OCI-LY1 (cell line): ENCODE data around the gene TRIM39.

Source experiments
- H2AFZ ChIP-seq: fragments of 200-600 bp; sonication (generic), shearing (Covaris generic); 2 replicates; pipeline ENCODE4 v1.6.0; 2014; ENCODE audit warnings: antibody characterized with exemption, mild to moderate bottlenecking, low read length
- H3F3A ChIP-seq: fragments of 200-600 bp; sonication (generic), shearing (Covaris generic); 2 replicates; pipeline ENCODE4 v1.6.0; 2014; ENCODE audit warnings: mild to moderate bottlenecking, antibody characterized with exemption, low read length, moderate library complexity; ENCODE audit not compliant: insufficient read depth
- H3K27ac ChIP-seq: fragments of 200-600 bp; sonication (generic); 2 replicates; pipeline ENCODE4 v1.5.1; 2014; ENCODE audit warnings: low read length, mixed run types, mild to moderate bottlenecking, low read depth; ENCODE audit not compliant: poor library complexity, severe bottlenecking
- H3K27me3 ChIP-seq: fragments of 200-600 bp; sonication (generic); 2 replicates; pipeline ENCODE4 v1.6.0; 2014; ENCODE audit warnings: antibody characterized with exemption, mild to moderate bottlenecking, low read length, moderate library complexity; ENCODE audit not compliant: insufficient read depth
- H3K36me3 ChIP-seq: fragments of 200-600 bp; sonication (generic); 2 replicates; pipeline ENCODE4 v1.6.1; 2014; ENCODE audit warnings: mild to moderate bottlenecking, antibody characterized with exemption, low read length, moderate library complexity, mixed read lengths; ENCODE audit not compliant: insufficient read depth
- H3K4me1 ChIP-seq: fragments of 200-600 bp; sonication (generic); 2 replicates; pipeline ENCODE4 v1.5.1; 2014; ENCODE audit warnings: mild to moderate bottlenecking, low read length, moderate library complexity; ENCODE audit not compliant: insufficient read depth, severe bottlenecking
- H3K4me2 ChIP-seq: fragments of 200-600 bp; sonication (generic), shearing (Covaris generic); 2 replicates; pipeline ENCODE4 v1.6.1; 2014; ENCODE audit warnings: low read length
- H3K4me3 ChIP-seq: fragments of 200-600 bp; sonication (generic); 2 replicates; pipeline ENCODE4 v1.5.1; 2014; ENCODE audit warnings: low read length, low read depth, mild to moderate bottlenecking, mixed read lengths; ENCODE audit not compliant: poor library complexity, severe bottlenecking
- H3K79me2 ChIP-seq: fragments of 200-600 bp; shearing (Covaris generic); 2 replicates; pipeline ENCODE4 v1.6.1; 2016; ENCODE audit warnings: mixed run types, low read length, mixed read lengths; ENCODE audit not compliant: insufficient read depth
- H3K9ac ChIP-seq: fragments of 200-600 bp; sonication (generic), shearing (Covaris generic); 2 replicates; pipeline ENCODE4 v1.6.1; 2014; ENCODE audit warnings: mild to moderate bottlenecking, low read length, mixed read lengths
- H3K9me2 ChIP-seq: fragments of 200-600 bp; sonication (generic), shearing (Covaris generic); 2 replicates; pipeline ENCODE4 v1.6.1; 2014; ENCODE audit warnings: low read depth, mild to moderate bottlenecking, low read length, mixed read lengths
- H3K9me3 ChIP-seq: fragments of 200-600 bp; shearing (Covaris generic); 2 replicates; pipeline ENCODE4 v1.6.1; 2014; ENCODE audit warnings: low read length, mixed read lengths
- H4K20me1 ChIP-seq: fragments of 200-600 bp; sonication (generic), shearing (Covaris generic); 2 replicates; pipeline ENCODE4 v1.6.0; 2016; ENCODE audit warnings: mild to moderate bottlenecking, low read length; ENCODE audit not compliant: insufficient read depth
- EZH2 ChIP-seq: fragments of 200-600 bp; sonication (generic), shearing (Covaris generic); IDR thresholded peaks from 2 replicates; pipeline ENCODE4 v1.8.0; 2017; ENCODE audit warnings: borderline replicate concordance, mixed run types, mild to moderate bottlenecking, antibody characterized with exemption, low read length, moderate library complexity, mixed read lengths
- TF ChIP-seq, protein P1 (sequence below): fragments of 200-600 bp; sonication (generic), shearing (Covaris generic); IDR thresholded peaks from 2 replicates; pipeline ENCODE4 v1.5.1; 2017; ENCODE audit warnings: mild to moderate bottlenecking, antibody characterized with exemption, low read length, moderate library complexity, mixed read lengths

TRIM39 gene

DNA sequence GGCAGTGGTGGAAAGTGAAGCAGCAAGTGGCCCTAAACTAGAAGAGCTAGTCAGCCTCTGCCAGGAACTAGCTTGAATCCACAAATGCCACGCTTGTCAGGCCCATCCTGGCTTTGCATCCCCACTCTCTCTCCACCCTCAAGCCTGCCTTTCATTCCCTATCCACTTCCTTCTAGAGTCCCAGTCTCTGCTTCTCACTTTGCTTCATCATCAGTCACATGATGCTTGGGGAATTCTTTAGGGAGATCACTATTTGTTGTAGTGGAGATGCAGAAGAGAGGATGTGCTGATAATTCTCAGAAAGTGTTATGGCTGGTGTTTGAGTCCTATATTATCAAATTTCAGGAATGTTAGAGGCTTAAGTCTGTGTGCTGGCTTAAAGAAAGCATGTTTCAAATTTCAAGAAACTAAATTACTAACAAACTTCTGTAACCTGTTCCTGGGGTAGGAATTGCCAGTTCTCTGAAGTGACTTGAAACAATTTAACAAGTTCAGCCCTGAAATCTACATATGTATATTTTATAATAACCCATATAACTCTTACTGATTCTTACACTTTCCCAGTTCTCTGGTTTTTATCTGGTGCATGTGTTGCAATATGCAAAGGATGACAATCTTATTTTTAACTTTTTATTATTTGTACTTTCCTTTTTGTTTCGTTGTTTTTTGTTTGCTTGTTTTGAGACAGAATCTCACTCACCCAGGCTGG lies 7.5 kb downstream of the TRIM39 start:
- H3K9me2 ChIP-seq: no peaks in the 10 kb centered on the region
- H3K27ac ChIP-seq: no peak overlapping the region

DNA sequence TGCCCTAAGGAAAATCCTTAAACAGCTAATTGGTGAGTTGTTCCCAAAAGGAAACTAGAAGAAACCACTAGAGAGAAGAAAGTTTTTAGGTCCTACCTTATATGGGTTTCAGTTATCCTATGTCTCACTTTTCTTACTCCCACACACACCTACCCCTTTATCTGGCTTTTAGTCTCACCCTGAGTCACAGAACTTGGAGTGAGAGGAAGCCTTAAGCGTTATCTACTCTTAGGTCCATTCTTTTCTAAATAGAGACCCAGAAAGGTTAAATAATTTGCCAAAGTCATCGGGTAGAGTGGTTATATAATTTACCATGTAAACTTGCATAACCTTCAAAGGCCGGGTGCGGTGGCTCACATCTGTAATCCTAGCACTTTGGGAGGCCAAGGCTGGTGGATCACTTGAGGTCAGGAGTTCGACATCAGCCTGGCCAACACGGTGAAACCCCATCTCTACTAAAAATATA lies 13.9 kb downstream of the TRIM39 start:
- TF ChIP-seq, protein P1, sequence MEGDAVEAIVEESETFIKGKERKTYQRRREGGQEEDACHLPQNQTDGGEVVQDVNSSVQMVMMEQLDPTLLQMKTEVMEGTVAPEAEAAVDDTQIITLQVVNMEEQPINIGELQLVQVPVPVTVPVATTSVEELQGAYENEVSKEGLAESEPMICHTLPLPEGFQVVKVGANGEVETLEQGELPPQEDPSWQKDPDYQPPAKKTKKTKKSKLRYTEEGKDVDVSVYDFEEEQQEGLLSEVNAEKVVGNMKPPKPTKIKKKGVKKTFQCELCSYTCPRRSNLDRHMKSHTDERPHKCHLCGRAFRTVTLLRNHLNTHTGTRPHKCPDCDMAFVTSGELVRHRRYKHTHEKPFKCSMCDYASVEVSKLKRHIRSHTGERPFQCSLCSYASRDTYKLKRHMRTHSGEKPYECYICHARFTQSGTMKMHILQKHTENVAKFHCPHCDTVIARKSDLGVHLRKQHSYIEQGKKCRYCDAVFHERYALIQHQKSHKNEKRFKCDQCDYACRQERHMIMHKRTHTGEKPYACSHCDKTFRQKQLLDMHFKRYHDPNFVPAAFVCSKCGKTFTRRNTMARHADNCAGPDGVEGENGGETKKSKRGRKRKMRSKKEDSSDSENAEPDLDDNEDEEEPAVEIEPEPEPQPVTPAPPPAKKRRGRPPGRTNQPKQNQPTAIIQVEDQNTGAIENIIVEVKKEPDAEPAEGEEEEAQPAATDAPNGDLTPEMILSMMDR: no peak
- TF ChIP-seq EZH2: no peak
- H3K4me2 ChIP-seq: no peak overlapping the region

More for the DNA sequence above, 7.5 kb downstream of the TRIM39 start:
- no peaks in the 10 kb centered on the region for H3K27me3 ChIP-seq
- TF ChIP-seq, protein P1: no peak
- no peak for TF ChIP-seq EZH2
- H3K4me1 ChIP-seq: no peaks in the 10 kb centered on the region
- H3K9me3 ChIP-seq: no peaks in the 10 kb centered on the region
- H4K20me1 ChIP-seq: no peaks in the 10 kb centered on the region
- no peaks in the 10 kb centered on the region for H3F3A ChIP-seq
- H3K79me2 ChIP-seq: no peaks in the 10 kb centered on the region
- H3K9ac ChIP-seq: no peak overlapping the region
- H3K4me2 ChIP-seq: no peak overlapping the region
- H3K4me3 ChIP-seq: no peak overlapping the region
- no peak overlapping the region for H2AFZ ChIP-seq
- H3K36me3 ChIP-seq: peaks cover 69% of the 10 kb centered on the region

DNA sequence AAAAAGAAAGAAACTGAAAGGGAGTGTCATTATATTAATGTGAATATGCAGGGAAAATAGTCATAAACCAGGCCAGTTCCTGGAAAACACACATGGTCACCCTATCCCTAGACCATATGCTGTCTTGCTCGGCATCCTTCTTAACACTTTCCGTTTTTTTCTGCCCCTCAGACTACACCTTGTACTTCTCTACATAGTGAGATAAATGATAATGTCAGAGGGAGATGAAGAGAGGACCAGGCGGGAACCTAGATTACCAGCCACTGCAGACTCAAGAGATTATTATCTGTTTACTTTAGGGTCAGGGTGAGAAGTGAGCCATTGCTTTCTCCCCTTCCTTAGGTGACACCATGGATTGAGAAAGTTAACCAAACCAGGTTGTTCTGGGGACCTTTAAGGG lies 14.5 kb downstream of the TRIM39 start:
- Histone ChIP-seq H3K4me1 (peaks cover 12% of the 10 kb centered on the region), H3K27ac (no peak overlapping the region), H2AFZ (no peak overlapping the region), H3F3A (no peaks in the 10 kb centered on the region), H3K27me3 (no peaks in the 10 kb centered on the region), H3K9ac (no peak overlapping the region), H3K4me2 (no peak overlapping the region), H3K9me2 (no peaks in the 10 kb centered on the region), H3K36me3 (peaks cover 46% of the 10 kb centered on the region), H4K20me1 (no peaks in the 10 kb centered on the region), H3K9me3 (no peaks in the 10 kb centered on the region), H3K79me2 (no peaks in the 10 kb centered on the region), H3K4me3 (no peak overlapping the region)
- TF ChIP-seq, protein P1: no peak
- TF ChIP-seq EZH2: no peak

More for the DNA sequence above, 13.9 kb downstream of the TRIM39 start:
- Histone ChIP-seq H3F3A (no peaks in the 10 kb centered on the region), H3K9me2 (no peaks in the 10 kb centered on the region), H4K20me1 (no peaks in the 10 kb centered on the region), H3K4me3 (no peak overlapping the region), H3K9me3 (no peaks in the 10 kb centered on the region), H3K9ac (no peak overlapping the region), H2AFZ (no peak overlapping the region), H3K4me1 (peaks cover 6% of the 10 kb centered on the region), H3K27ac (no peak overlapping the region), H3K79me2 (no peaks in the 10 kb centered on the region), H3K27me3 (no peaks in the 10 kb centered on the region), H3K36me3 (peaks cover 51% of the 10 kb centered on the region)
